ENCODE measurements around the gene ME3.
"Not testable (repeated sequence)": the region's sequence is repeated elsewhere in the genome, so short reads cannot be mapped to it uniquely, and the experiment has no call there.

The ME3 gene

DNA sequence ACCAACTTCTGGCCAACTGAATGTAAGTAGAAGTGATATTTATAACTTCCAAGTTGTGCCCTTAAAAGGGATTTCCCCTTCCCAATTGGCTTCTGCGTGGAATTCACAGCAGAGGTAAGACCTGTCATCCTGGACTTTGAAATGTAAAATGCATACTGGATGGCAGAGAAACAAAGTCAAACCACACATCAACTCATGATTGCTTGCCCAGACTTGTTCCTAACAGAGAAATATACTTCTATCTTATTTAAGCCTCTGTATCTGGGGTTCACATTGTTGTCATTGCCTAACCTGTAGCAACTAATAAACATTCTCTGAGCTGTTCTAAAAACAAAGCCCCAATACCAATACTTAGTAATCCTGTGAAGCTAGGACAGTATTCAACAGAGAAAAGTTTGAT lies 6.2 kb downstream of the ME3 start:
- in situ Hi-C loops (cut with MboI; ENCODE audit: low sequenced_read_pairs) = no loop called here

DNA sequence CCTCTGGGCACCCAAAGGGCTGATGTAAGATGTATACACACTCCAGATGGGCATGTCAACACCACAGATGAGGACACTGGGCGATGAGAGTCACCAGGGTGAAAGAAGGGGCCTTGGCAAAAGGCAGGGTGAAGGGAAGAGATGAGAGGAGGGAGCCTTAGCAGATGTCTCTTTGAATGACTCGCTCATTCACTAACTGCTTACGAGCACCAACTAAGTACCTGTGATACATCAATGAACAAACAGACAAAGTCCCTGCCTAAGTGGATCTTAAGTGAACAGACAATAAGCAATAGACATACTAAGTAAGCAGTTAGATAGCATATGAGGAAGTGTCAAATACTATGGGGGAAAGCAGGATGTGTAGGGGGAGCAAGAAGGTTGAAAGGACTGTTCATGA lies 7.5 kb downstream of the ME3 start:
- in situ Hi-C loops (cut with MboI; ENCODE audit: low sequenced_read_pairs) = no loop called here

DNA sequence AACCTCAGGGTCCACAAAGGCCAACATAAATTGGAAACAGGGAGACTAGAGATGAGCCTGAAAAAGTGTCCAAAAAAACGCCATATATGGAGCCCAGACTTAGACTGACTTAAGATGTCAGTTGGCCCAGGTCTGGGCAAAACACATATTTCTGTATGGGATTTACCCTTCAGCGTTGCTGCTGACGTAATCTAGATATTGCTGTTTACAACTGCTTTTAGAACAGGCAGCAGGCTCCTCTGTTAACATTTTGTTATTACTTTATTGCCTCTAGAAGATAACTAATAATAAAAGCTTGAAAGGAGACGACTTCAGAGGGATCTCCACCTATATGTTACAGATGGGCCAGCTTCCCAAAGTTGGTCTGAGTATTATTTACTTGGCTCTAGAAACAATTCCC lies 8.7 kb downstream of the ME3 start:
- in situ Hi-C loops (cut with MboI; ENCODE audit: low sequenced_read_pairs) = no loop called here

DNA sequence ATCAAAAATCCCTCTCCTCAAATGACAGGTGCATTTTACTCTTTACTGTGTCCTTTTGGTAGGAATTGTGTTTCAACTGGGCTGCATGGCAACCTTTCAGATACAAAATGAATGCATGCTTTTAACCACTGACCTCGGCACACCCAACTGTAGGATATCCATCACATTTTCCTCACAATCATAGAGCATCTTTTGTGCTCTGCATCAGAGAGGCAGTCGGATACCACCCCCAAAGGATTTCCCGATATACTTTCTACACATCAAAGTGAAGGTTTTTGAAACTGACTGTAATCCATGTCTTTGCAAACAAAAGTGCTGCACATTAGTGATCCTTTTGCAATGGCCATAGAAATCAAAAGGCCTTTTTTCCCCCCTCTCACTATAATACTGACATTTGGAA lies 9.1 kb downstream of the ME3 start:
- in situ Hi-C loops (cut with MboI; ENCODE audit: low sequenced_read_pairs) = no loop called here

DNA sequence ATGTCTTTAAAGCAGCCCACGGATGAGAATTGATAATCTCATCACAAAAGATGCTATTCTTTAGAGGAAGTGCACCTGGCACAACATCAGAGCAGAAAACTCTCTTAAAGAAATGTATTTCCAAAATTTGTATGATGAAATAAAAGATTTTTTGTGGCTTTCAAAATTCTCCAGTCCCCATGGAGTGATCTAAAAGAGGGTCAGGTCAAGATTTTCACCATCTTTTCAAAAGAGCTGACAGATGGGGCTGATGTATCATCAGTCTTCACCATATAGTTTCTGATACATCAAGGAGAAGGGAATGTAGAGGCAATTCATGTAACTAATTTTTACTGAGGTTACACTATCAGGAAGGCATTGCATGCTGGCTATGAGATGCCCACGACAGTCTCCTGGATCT lies 11.7 kb downstream of the ME3 start:
- in situ Hi-C loops (cut with MboI; ENCODE audit: low sequenced_read_pairs) = no loop called here

DNA sequence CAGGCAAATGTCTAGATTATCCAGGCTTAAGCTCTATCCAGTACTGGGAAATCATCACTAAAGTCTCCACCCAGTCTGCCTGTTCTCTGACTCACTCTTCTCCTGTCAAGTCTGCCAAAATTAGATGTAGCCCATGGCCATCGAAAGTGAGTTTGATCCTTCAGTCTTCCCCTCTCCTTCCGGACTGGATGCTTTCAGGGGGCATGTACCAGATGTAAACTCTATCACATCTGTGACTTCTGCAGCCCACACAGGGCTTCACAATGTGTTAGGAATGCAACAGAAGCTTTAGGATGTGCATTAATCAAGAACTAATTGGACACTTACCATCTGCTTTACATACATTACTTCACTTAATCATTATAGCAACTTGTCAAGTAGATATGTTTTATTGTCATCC lies 12.3 kb downstream of the ME3 start:
- in situ Hi-C loops (cut with MboI; ENCODE audit: low sequenced_read_pairs) = no loop called here

DNA sequence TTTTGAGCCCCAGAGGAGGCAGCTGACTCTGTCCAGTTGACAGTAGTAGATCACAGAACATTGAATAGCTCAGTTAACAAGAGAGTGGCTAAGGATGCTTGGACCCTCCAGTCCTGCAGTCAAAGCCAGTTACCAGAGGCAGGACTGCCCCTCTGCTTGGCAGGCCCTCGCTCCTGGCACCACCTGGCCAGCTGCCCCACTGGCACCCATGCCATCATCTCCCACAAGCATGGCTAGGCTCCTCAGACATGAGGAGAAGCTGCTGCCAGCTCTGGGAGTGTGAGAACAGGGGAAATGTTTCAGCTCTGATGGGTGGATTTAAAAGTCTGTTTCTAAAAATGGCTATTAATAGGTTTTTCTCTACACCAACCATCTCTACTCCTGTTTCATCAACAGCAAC lies 13.9 kb downstream of the ME3 start:
- in situ Hi-C loops (cut with MboI; ENCODE audit: low sequenced_read_pairs) = no loop called here

DNA sequence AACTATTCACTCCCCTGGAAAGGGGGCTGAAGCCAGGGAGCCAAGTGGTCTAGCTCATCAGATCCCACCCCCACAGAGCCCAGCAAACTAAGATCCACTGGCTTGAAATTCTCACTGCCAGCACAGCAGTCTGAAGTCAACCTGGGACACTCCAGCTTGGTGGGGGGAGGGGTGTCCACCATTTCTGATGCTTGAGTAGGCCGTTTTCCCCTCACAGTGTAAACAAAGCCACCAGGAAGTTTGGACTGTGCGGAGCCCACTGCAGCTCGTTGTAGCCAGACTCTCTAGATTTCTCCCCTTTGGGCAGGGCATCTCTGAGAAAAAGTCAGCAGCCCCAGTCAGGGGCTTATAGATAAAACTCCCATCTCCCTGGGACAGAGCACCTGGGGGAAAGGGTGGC lies 27.2 kb downstream of the ME3 start:
- in situ Hi-C loops (cut with MboI; ENCODE audit: low sequenced_read_pairs) = not testable (repeated sequence)

DNA sequence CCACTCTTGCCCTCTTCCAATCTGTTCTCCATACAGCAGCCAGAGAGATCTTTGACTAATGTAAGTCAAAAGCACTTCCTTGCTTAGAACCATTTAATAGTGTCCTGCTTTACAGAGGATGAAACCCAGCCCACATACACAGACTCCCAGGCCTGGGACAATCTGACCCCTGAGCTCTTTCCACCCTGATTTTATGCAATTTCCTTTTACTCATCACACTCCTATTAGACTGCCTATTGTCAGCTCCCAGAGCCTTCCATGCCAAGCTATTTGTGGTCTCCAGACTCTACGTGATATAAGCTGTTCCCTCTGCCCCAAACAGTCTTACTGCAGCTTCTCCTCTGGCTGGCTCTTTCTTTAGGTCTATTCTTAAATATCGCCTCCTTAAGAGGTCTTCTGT lies 28.1 kb downstream of the ME3 start:
- in situ Hi-C loops (cut with MboI; ENCODE audit: low sequenced_read_pairs) = no loop called here

DNA sequence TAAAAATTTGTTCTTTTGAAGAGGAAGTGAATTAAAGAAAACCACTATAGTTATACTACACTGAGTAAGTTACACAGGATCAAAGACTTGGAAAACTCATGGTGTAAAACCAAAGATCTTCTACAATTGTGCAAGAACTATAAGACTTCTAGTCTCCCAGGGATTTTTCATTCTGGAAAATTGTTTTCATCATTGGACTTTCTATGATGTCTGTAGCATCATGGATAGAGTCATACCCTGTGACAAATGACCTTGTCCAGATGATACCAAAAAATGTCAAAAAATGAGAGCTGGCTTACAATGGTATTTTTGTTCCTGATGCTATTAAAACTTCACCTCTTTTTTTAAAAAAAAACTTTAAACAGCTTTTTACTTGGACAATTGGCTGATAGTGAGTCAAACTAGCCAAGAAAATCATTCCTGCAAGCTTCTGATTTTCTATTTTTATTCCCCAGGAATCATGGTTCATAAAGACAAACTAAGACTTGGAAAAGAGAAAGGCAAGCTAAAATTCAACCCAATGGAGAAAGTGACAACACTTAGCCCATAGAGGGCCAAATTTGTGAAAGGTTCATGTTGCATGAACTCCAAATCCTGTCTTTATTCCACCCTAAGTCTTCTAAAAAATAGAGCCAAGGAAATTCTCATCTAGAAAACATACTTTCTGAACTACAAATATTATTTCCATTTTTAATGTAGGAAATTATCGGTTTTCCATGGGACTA lies 30.7 kb downstream of the ME3 start:
- in situ Hi-C loops (cut with MboI; ENCODE audit: low sequenced_read_pairs) = no loop called here

DNA sequence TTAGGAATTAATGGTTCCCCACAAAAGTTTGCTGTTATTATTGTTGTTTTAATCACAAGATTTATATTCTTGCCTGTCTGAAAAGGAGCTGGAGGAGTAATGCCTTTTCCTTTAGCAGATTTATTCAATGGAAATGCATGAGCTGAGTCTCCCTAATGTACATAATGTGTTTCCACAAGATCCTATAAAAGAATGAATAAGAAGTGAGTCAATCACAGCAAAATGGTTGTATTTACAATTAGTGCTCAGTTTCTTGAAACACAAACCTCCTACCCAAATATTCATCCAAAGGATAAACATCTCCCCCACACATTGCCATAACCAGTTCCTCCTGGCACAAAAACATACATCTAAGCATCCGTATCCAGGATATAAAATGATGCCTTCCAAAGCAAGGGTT lies 33.3 kb downstream of the ME3 start:
- in situ Hi-C loops (cut with MboI; ENCODE audit: low sequenced_read_pairs) = no loop called here

DNA sequence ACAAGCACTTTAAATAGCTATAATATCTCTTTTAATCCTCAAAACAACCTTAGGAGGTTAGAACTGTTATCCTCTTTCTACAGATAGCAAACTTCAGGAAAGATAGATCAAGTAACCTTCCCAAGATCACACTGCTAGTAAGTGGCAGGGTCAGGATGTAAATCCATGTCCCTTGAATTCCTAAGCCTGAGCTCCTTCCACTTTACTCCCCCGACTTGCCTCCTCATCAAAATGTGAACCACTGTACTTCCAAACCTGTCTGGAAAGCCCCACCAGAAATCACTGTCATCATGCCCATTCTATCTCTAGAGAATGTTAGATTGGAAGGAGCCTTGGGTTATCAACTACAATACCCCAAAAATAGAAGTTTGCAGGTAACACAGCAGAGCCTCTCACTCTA lies 33.7 kb downstream of the ME3 start:
- in situ Hi-C loops (cut with MboI; ENCODE audit: low sequenced_read_pairs) = no loop called here

DNA sequence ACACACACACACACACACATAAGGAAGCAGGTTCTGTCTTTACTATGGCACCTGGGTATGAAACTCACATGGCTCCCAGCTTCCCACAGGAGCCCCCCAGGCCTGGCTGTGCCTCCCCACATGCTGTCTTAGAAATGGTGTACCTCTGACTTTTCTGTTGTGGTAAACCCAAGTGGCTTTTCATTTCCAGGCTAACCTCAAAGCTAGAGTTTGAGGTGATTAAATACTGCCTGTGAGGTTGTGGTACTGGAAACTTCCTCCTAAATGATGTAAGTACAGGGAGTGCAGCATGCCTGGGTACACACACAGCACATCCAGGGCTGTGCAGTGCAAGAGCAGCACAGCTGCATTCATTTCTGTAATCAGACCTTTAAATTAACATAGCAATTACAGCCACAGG lies 34.4 kb downstream of the ME3 start:
- in situ Hi-C loops (cut with MboI; ENCODE audit: low sequenced_read_pairs) = no loop called here

DNA sequence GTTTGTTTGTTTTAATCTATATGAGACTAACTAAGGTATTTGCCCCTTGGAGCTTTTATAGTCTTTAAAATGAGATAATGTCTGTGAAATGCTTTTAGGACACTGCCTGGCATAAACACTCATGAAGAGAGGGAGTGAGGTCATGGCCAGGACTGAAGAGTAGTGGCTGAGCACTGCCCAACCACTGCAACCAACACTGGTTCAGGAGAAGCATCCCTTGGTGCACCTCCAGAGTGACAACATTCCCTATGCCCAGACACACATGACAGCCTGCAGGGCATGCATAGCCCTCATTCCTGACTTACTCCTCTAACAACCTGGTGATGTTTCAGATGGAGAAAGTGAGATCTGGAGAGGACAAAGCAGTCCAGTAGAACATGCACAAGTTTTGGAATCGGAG lies 36.1 kb downstream of the ME3 start:
- in situ Hi-C loops (cut with MboI; ENCODE audit: low sequenced_read_pairs) = no loop called here

DNA sequence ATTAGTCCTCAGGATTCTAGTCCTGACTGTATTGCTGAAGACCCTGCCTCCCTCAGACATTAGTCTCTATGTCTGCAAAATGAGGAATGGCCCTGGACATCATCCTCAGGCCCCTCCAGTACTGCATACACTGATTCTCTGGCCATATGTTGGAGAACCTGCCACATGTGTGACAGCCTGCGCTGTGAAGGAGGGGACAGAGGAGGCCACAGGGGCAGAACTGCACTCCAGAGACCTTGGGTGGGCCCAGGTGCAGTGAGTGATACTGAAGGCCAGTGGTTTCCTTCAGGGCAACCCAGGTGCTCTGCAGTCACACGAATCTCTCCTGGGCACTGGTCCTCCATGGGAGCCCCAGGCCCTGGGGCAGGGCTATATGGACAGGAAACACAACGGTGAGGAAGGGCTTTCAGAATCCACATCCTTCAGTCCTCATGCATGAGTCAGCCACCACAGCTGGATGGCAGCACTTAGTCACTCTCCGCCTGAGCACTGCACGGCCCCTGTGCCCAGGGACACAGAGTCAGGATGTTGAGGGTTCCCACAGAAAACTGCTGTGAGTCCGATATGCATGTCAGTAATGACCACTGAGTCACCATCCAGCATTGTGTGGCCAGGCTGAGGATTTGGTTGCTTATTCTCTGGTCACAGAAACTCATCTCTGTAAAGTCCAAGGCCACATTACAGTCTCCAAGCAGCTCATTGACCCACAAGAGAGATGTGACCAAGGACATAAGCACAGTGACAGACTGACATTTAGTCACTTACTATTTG lies 39.7 kb downstream of the ME3 start:
- in situ Hi-C loops (cut with MboI; ENCODE audit: low sequenced_read_pairs) = no loop called here

DNA sequence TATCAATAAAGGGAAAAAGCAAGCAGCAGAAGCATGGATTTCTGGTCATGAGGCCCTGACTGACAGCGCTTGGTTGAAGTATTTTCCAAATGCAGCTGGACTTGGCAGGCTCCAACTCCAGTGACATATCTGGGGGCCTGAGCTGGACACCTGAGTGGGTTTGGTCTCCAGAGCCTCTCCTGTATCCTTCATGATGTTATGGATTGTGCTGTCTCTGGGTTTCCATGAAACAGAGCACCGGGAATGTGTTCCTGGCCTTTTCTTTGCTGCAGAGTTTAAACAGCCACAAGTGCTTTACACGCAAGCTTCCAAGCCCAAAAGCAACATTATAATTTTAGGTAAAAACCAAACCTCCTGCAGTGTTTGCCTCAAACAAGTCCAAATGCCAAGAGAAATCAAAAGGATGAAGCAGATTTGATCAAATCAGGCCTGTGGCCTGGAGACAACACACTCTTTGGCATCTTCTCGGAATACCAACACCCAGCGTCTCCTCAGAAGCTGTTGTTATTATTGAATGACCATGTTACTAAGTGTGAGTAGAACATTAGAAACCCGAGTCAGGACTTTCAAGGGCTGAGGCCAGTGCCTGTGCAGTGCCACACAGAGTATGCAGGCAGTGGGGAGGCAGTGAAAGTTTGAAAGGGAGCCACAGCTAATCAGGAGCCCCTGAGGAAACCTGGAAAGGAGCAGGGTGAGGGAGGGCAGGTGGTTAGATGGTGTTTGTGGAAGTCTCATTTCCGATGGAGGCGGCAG lies 42.0 kb downstream of the ME3 start:
- in situ Hi-C loops (cut with MboI; ENCODE audit: low sequenced_read_pairs) = no loop called here

DNA sequence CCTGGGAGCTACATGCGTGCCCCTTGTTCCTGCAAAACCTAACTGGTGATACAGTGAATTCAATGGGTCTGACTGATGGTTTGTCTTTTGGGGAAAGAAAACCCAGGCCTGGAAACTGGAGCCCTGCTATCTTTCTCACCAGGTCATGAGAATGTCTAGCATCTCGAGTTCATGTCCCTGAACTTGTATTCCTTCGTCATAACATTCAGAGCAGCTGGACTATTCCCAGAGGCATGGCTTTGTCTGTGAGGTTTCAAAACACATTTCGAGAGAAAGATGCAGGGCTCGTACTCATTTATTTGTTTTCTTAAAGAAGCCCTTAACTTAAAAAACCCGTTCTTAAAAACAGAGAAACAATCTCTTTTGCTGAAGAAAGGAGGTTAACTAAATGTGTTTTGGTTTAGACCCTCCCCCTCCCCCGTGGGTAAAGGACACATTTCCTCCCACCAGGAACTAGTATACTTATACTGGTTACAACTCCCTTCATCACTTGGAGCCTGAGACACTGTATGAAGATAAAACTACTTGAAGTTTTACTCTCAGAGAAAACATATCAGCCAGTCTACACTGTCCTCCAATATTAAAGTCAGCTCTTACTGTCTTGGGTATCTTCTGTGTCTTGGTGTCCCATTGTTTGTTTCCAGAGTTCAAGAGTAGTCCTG lies 43.2 kb downstream of the ME3 start:
- in situ Hi-C loops (cut with MboI; ENCODE audit: low sequenced_read_pairs) = no loop called here

DNA sequence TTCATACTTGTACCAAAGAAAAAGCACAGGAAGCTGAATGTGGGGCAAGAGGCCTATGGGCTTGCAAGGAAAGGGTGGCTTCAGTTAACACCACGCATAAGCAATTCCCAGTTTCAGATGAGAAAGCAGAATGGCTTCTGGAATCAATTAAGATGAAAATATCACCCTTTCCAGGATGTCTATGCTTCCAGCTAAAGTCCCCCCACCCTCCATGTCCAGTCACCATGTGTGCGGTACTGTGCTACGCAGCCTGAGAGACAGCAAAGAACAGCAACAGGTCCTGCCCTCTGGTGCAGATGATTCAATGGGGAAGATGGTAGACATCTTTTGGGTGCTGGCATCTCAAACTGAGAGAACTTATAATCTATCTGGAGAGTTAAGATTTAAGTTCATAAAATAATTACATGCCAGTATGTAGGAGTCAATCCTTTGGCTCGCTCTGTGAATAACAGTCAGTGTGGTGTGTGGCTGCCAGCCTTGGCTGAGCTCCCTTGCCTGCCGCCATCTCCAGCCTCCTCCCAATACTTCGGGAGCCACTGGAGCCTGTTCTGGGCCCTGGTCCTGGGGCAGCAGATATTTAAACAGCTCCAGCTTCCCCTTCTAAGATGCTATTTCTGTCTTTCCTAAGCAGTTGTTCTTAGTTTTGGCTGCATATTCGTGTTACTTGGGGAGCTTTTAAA lies 44.5 kb downstream of the ME3 start:
- in situ Hi-C loops (cut with MboI; ENCODE audit: low sequenced_read_pairs) = no loop called here

DNA sequence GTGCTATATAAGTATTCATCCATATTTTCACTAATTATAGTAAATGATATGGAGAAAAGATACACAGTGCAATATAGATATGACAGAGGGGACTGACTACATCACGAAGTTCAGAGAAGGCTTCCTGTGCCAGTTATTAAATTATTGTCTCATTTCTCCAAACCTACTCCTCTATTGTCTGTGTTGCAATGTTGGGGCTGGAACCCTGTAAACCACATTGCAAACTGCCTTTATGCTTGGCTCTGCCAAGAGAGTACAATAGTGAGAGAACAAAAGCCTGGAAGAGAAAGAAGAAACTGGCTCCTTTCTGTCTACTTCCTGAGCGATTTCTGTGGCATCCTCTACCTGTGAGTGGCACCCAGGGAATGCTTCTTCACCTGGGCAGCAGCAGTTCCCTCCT lies 46.4 kb downstream of the ME3 start:
- in situ Hi-C loops (cut with MboI; ENCODE audit: low sequenced_read_pairs) = no loop called here

DNA sequence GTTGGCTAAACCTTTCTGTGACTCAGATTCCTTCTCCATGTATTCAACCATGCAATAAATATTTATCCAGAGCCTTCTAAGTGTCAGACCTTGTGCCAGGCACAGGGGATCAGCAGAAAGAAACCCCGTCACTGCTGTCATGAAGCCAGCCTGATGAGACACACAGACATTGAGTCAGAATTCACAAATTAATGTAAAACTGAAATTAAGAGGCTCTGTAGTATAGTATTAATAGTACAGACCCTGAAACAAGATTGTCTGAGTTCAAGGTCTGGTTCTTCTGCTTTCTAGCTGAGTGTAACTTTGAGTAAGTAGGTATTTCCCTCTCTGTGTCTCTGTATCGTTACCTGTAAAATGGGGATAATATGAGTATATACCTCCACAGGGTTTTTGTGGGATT lies 46.9 kb downstream of the ME3 start:
- in situ Hi-C loops (cut with MboI; ENCODE audit: low sequenced_read_pairs) = no loop called here

DNA sequence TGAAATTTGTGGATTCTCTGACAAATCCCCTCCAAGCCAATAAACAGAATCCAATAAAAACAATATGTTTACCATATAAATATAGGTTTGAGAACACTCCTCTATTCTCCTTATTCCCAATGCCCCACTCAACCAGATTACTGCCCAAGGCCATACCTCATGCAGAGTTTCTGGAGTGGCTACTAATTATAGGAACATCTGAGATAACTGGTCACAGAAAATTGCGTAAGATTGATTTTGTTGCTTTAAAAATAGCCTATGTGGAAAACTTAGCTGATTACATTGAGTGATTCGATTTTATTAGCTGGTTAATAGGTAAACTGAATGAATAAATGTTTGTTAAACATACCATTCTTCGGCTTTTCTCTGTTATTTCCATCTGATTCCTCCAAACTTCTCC lies 48.0 kb downstream of the ME3 start:
- in situ Hi-C loops (cut with MboI; ENCODE audit: low sequenced_read_pairs) = no loop called here
